HCEC 1CT (cell line): Measurements from ENCODE around the gene ORM1.
"Not testable (repeated sequence)": the region's sequence is repeated elsewhere in the genome, so short reads cannot be mapped to it uniquely, and the experiment has no call there.

Experiments
- DNase-seq: peaks from one replicate; pipeline ENCODE4 v3.0.0-alpha.2; 2017

Gene ORM1

GRCh38 chr9:114309096-114309495 lies 13.8 kb upstream of the ORM1 start:
- no peak for DNase-seq

GRCh38 chr9:114310471-114311450 lies 12.1 kb upstream of the ORM1 start:
- no peak for DNase-seq

- no peak for DNase-seq
These were observed 11.1 kb upstream of the ORM1 start for GRCh38 chr9:114311571-114312512.

DNA sequence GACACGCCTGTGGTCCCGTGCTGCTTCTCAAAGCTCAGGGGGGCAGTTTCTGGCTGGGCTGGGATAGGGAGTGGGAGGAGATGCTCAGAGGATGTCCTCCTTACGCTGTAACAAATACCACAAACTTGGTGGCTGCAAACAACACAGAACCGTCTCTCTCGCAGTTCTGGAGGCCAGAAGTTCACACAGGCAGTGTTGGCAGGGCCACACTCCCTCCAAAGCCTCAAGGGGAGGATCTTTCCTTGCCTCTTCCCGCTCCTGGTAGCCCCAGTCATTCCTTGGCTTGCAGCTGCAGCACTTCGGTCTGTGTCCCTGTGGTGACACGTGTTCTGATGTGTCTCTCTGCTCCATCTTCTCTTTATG lies 10.4 kb upstream of the ORM1 start:
- no peak for DNase-seq

- peak; percentile 40 for DNase-seq
These were observed 9.7 kb upstream of the ORM1 start for GRCh38 chr9:114313186-114313585.

- DNase-seq, result no peak
These were observed 8.5 kb upstream of the ORM1 start for GRCh38 chr9:114314256-114314867.

DNA sequence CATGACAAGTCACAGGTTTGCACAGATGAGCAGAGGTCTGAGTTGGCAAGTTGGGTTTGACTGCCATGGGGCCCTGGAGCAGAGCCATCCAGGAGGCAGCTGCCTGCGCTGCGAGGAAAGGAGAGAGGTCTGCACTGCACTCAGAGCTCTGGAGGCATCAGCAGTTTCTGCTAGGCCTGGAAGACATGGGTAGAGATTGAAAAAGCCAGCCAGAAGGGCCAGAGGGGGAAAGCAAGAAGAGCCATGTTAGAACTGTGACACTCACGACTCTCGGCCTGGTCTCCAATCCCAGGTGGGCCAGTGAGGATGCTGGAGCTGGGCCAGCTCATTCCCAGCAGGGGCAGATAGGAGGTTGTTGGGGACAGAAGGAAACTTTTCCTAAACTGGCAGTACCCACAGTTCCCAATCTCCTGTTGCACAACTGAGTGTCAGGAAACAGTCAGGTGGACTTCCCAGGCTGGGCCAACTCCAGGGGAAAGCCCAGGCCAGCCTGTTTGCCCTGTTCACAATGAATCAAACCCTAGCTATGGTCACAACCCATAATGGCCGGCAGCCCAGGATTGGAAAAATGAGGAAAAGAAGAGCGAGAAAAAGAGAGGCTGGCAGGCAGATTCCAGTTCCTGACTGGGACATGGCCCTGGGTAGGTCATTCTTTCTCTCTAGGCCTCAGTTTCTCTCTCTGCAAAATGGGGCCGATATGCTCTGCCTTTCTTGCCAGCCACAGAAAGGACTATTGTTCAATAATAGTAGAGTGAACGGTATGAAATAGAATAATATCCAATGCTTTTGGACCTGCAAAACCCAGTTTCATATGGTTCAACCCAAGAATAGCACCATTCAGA lies 7.8 kb upstream of the ORM1 start:
- DNase-seq, result no peak

- DNase-seq, result no peak
These were observed 7.1 kb upstream of the ORM1 start for GRCh38 chr9:114315723-114316363.

DNA sequence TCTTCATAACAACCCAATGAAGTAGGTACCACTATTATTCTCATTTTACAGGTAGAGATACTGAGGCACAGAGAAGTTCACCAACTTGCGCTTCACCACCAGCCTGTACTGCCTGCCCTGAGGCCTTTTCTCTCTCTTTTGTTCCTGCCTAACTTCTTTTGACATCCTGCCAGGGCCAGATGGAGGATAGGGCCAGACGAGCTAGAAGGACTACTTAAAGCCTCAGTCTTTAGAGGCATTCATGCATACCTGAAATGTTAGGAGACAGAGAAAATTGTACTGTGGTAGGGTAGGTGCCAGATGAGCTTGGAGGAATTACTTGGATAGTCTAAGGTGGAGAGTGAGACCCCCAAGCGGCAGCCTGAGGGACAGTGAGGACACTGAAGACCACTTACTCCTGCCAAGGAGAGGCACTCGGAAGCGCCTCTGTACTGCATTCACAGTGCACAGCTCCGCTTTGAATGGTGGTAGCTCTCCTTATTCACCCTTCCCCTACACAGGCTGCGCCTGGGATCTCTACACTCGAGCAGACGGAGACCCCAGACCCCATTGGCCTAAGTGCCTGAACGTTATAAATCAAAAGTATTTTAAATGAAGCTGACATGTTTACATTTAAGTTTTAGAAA lies 6.2 kb upstream of the ORM1 start:
- DNase-seq, result no peak

- DNase-seq, result peak; percentile 64
These were observed 5.1 kb upstream of the ORM1 start for GRCh38 chr9:114317665-114318357.

- no peak for DNase-seq
These were observed 4.5 kb upstream of the ORM1 start for GRCh38 chr9:114318416-114318815.

- no peak for DNase-seq
These were observed 3.8 kb upstream of the ORM1 start for GRCh38 chr9:114319147-114319546.

DNA sequence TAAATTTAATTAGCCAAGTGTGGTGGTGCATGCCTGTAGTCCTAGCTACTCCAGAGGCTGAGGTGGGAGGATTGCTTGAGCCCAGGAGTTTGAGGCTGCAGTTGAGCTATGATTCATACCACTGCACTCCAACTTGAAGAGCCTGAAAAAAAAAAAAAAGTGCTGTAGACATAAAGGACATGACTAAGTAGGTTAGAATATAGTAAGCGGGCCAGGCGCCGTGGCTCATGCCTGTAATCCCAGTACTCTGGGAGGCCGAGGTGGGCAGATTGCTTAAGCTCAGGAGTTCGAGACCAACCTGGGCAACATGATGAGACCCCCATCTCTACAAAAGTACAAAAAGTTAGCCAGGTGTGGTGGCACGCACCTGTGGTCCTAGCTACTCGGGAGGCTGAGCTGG lies 2.2 kb upstream of the ORM1 start:
- peak; percentile 89 for DNase-seq

GRCh38 chr9:114321759-114322158 lies 1.1 kb upstream of the ORM1 start:
- DNase-seq, result peak; percentile 80

GRCh38 chr9:114322160-114322818 lies 609 bp upstream of the ORM1 start:
- DNase-seq, result peak; percentile 18

- not testable (repeated sequence) for DNase-seq
These were observed 951 bp downstream of the ORM1 start for GRCh38 chr9:114323849-114324248.

- DNase-seq, result no peak
These were observed 1.6 kb downstream of the ORM1 start for GRCh38 chr9:114324492-114324891.

GRCh38 chr9:114324965-114325364 lies 2.1 kb downstream of the ORM1 start:
- not testable (repeated sequence) for DNase-seq

DNA sequence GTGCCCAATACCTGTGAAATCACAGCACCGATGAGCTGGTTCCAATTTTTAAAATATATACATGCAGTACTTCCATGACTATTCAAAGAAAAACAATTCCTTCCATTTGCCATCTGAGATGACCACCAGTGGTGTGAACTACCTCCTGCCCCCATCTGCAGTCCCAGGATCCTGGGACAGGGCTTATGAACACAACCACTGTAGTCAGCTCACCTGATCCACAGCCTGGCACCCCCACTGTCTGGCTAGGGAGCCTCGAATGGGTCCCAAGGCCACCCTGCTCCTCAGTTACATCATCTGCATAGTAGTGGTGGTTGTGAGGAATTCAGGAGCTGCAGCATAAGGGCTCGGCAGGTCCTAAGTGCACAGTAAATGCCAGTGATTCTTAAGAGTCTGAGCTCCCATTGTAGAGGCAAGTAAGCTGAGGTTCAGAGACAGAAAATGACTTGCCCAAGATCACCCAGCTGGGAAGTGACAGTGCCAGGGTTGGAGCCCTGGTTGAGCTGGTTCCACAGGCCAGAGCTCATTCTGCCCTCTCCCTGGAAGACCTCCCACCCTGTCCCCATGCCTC lies 2.9 kb downstream of the ORM1 start:
- not testable (repeated sequence) for DNase-seq

- no peak for DNase-seq
These were observed 4.9 kb downstream of the ORM1 start for GRCh38 chr9:114327749-114328148.
